ENCODE results near the gene STIM2.
A peak's percentile ranks its signal among the peaks of the same experiment; 100 is the strongest.

The STIM2 gene

DNA sequence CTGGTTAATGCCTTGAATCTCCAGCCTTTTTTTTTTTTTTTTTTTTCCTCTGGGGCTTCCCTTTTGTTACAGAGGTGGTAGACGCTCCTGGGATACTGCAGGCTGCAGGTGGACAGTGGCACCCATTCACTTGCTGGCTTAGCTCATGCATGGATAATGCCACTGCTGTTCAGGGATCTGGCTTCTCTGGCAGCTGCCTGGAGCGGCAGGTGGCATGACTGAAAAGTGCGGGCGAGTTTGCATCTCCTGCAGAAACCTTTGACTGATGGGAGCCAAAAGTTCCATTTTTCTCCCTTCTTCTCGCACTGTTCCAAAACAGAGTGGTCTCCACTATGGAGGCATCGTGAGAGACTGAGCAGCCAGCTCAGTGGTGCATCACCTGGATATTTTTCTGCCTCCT, 5.9 kb upstream of the STIM2 start:
- peaks cover 7% of the 10 kb centered on the region for H3K4me1 ChIP-seq
- no peak overlapping the region for H3K4me3 ChIP-seq
- no peak for DNase-seq (ENCODE audit: low spot score in 2 of 2)
- H3K27me3 ChIP-seq (ENCODE audit: low read depth), result no peaks in the 10 kb centered on the region
- in situ Hi-C loops (cut with MboI; ENCODE audit: low sequenced_read_pairs), result no loop called here
- no peaks in the 10 kb centered on the region for H3K36me3 ChIP-seq (replicated peaks)
- H3K9me3 ChIP-seq, result no peaks in the 10 kb centered on the region

DNA sequence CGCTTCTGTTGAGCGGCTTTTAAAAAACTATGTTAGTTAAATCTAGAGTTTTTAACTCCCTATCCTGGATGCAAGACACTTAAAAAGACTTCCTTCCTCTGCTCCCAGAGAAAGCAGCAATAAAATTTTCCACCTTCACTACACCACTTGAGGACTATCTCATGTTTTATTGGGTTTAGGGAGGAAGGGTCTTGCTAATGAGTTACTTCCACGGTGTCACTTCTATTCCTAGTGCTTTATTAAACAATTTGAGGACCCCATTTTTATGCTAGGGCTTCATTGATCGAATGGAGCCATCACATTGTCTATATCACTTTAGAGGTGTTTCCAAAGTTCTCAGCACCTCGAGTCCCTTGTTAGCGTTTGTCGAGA, 3.7 kb upstream of the STIM2 start:
- H3K27me3 ChIP-seq (ENCODE audit: low read depth), result no peaks in the 10 kb centered on the region
- no peaks in the 10 kb centered on the region for H3K9me3 ChIP-seq
- no peak for DNase-seq (ENCODE audit: low spot score in 2 of 2)
- in situ Hi-C loops (cut with MboI; ENCODE audit: low sequenced_read_pairs), result no loop called here
- peaks cover 11% of the 10 kb centered on the region for H3K4me1 ChIP-seq
- no peaks in the 10 kb centered on the region for H3K36me3 ChIP-seq (replicated peaks)
- H3K4me3 ChIP-seq, result peak overlapping the region; percentile 55

DNA sequence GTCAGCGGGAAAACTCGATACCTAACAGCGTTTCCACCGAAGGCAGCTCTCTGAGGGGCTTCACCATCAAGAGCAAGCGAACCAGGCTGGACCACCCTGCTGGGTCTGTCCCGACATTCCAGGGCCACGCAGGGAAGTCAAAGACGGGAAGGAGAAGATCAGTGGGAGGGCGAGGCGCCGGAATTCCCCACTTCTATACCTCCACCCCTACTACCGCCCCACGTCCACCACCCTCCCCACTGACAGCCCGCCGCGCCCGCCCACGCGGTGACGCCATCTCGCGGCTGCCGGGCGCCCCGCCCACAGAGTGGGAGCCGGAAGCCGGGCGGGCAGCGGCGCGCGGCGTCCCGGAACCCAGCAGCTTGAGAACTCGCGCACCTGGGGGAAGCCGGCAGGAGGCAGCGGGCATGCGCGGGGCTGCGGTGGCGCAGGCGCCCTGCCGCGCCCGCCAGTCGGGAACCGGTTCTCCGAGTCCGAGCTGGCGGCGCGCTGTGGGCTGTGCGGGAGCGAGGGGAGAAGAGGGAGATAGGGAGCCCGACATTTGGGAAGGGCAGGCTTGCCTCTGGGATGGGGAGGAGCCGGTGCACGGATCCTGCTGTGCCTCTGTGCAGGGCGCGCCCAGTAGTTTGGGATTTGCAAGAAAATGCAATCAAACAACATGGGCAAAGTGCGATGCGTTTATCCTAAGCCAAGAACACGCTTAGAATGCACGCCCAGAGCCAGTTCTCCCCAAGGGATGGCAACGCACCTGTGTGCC, 3.2 kb upstream of the STIM2 start:
- peaks cover 11% of the 10 kb centered on the region for H3K4me1 ChIP-seq
- in situ Hi-C loops (cut with MboI; ENCODE audit: low sequenced_read_pairs), result no loop called here
- no peaks in the 10 kb centered on the region for H3K9me3 ChIP-seq
- H3K4me3 ChIP-seq, result peak overlapping the region; percentile 55
- H3K27me3 ChIP-seq (ENCODE audit: low read depth), result no peaks in the 10 kb centered on the region
- no peaks in the 10 kb centered on the region for H3K36me3 ChIP-seq (replicated peaks)
- peak; percentile 70 to 81 for DNase-seq (ENCODE audit: low spot score in 2 of 2)

DNA sequence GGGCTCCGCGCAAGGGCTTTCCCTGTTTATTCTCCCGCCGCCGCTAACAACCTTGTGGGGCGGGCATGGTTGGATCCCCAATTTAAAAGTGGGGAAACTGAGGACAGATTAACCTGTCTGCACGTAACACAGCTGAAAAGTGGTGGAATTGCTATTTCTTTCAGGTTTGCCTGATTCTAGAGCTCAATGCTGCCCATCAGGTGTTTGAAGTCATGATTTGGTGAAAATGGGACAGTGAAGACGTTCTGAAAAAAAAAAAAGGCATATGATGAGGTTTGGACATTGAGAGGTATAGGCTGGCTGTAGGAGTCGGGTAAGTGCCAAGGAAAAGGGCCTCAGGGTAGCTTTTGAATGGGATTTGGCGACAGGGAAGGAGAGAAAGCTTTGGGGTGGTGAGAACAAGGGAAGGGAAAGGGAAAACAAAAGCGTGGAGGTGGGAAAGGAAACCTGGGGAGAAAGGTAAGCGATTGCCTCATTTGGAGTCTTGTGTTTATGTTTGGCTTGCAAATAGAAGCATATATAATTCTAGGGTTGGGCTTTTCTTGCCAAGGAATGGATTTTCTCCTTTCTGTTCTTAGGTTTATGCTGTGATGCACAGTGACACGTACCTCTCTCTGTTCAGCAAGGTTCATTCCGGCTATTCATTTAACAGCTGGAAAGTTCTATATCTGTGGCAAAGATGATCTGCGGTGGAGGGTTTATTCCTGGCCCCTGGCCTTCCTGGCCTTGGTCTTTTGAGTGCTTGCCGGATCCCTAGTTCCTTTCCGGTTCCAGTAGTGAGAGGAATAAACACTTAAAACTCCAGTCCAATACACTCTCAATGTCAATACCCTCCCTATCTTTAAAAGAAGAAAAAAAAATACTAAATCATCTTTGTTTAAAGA, 2.4 kb upstream of the STIM2 start:
- H3K9me3 ChIP-seq, result no peaks in the 10 kb centered on the region
- no peak for DNase-seq (ENCODE audit: low spot score in 2 of 2)
- H3K36me3 ChIP-seq (replicated peaks), result no peaks in the 10 kb centered on the region
- peaks cover 19% of the 10 kb centered on the region for H3K4me1 ChIP-seq
- H3K4me3 ChIP-seq, result peak overlapping the region; percentile 55
- no peaks in the 10 kb centered on the region for H3K27me3 ChIP-seq (ENCODE audit: low read depth)
- in situ Hi-C loops (cut with MboI; ENCODE audit: low sequenced_read_pairs), result no loop called here

DNA sequence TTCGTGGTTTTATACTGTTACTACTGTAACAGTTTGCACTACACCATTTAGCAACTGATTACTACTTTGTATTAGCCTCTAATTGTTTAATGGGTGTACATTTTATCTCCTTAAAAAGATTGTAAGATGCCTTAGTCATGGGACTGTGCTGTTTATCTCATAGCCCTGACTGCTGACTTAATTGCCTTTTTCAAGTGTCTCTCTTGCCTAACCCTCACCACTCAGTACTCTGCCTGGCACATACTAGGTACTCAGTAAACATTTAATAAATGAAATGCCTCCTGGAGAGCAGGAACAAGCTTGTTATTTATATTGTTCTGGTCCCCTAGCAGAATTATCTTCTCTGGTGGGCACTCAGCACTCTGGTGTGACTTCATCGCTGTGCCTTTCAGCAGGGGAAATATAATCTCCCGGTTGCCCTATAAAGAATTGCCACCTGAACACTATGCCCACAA, 1.7 kb upstream of the STIM2 start:
- H3K9me3 ChIP-seq, result no peaks in the 10 kb centered on the region
- in situ Hi-C loops (cut with MboI; ENCODE audit: low sequenced_read_pairs), result no loop called here
- DNase-seq (ENCODE audit: low spot score in 2 of 2), result no peak
- H3K4me1 ChIP-seq, result peaks cover 26% of the 10 kb centered on the region
- no peaks in the 10 kb centered on the region for H3K36me3 ChIP-seq (replicated peaks)
- peak overlapping the region; percentile 55 for H3K4me3 ChIP-seq
- H3K27me3 ChIP-seq (ENCODE audit: low read depth), result no peaks in the 10 kb centered on the region

DNA sequence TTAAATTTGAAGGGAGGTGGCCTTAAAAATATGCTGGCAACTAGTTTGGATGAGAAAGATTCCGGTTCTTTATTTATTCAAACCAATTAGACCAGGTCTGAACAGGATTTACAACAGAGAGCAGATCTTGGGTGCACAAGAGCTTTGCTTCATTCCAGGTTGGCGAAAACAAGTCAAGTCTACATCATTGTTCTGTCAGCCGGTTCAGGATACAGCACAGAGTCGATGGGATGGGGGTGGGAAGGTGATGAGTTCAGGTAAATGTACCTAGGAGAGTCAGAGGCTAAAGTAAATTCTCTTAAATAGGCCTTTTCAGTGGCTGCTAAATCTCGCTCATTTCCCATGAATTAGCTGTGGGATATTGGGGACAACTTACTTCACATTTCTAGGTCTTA, 882 bp upstream of the STIM2 start:
- peaks cover 34% of the 10 kb centered on the region for H3K4me1 ChIP-seq
- no peaks in the 10 kb centered on the region for H3K9me3 ChIP-seq
- no peak for DNase-seq (ENCODE audit: low spot score in 2 of 2)
- in situ Hi-C loops (cut with MboI; ENCODE audit: low sequenced_read_pairs), result no loop called here
- peak overlapping the region; percentile 58 for H3K4me3 ChIP-seq
- H3K36me3 ChIP-seq (replicated peaks), result no peaks in the 10 kb centered on the region
- no peaks in the 10 kb centered on the region for H3K27me3 ChIP-seq (ENCODE audit: low read depth)

DNA sequence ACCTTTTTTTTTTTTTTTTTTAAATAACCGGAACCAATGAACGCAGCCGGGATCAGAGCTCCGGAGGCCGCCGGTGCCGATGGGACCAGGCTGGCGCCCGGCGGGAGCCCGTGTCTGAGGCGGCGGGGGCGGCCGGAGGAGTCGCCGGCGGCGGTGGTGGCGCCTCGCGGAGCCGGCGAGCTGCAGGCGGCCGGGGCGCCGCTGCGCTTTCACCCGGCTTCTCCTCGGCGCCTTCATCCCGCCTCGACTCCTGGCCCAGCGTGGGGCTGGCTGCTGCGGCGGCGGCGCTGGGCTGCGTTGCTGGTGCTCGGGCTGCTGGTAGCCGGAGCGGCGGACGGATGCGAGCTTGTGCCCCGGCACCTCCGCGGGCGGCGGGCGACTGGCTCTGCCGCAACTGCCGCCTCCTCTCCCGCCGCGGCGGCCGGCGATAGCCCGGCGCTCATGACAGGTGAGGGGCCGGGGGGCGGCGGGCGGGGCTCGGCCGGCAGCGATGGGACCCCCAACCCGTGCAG, 337 bp downstream of the STIM2 start:
- Histone ChIP-seq H3K9me3 (no peaks in the 10 kb centered on the region), H3K36me3 (replicated peaks) (no peaks in the 10 kb centered on the region), H3K4me3 (peak overlapping the region; percentile 58), H3K4me1 (peaks cover 37% of the 10 kb centered on the region), H3K27me3 (ENCODE audit: low read depth) (no peaks in the 10 kb centered on the region)
- peak in 1 of 2 experiments; percentile 60 for DNase-seq (ENCODE audit: low spot score in 2 of 2)
- in situ Hi-C loops (cut with MboI; ENCODE audit: low sequenced_read_pairs), result no loop called here

DNA sequence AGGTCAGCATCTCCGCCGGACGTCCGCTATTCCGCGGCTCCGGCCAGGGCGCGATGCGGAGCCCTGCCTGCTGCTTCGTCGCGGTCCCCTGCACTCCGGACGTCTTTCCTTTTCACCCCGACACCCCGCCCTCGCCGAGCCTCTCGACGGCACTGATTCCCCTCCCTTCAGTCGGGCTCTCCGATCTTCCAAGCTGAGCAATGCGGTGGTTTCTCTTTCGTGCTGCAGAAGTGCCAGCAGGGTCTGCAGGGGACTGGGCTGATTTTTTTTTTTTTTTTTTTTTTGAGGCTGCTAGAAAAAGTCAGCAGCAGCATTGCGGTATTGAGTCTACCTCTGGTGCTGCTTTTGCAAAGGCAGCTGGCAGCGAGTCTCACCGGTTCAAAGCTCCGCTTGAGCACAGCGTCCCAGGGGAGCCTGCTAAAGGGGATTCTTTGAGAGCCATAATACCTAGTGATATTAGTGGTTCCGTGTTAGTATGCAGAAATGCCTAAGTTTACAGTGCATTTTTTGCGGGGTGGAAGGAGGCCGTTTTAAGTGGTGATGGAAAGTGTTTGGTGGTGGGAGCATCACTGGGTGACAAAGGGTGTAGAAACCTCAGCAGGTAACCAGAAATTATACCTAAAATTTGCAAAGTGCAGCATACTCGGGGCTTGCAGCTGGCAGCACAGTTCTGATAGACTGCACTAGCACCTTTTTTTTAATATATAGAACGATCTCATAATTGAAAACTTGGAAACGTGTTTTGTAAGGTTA, 969 bp downstream of the STIM2 start:
- peak; percentile 71 to 77 for DNase-seq (ENCODE audit: low spot score in 2 of 2)
- no peaks in the 10 kb centered on the region for H3K27me3 ChIP-seq (ENCODE audit: low read depth)
- no peaks in the 10 kb centered on the region for H3K36me3 ChIP-seq (replicated peaks)
- peaks cover 37% of the 10 kb centered on the region for H3K4me1 ChIP-seq
- H3K9me3 ChIP-seq, result no peaks in the 10 kb centered on the region
- H3K4me3 ChIP-seq, result peak overlapping the region; percentile 58
- in situ Hi-C loops (cut with MboI; ENCODE audit: low sequenced_read_pairs), result no loop called here

DNA sequence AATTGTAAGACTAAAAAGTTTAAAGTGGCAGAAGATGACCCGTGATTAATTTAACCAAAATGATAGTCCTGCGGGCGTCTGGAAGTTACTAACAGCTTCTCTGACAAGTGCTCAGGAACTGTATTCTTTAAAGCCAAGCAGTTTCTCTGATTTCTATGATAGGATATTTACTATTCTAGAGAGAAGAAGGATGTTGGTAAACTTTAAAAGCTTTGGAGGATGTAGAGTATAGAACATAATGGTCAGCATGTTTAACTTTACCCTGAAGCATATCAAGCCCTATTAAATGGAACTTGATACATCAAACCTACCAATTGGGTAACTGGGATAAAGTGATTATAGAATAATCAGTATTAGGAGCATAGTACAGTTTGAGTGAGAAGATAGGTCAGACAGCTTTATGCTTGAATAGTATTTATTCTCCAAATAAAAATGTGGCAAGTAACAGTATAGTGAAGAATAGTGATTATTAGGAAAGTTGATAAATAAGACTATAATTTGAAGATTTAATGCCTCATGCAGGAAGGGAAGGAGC, 1.8 kb downstream of the STIM2 start:
- no peaks in the 10 kb centered on the region for H3K36me3 ChIP-seq (replicated peaks)
- no peaks in the 10 kb centered on the region for H3K27me3 ChIP-seq (ENCODE audit: low read depth)
- no peak for DNase-seq (ENCODE audit: low spot score in 2 of 2)
- in situ Hi-C loops (cut with MboI; ENCODE audit: low sequenced_read_pairs), result no loop called here
- no peaks in the 10 kb centered on the region for H3K9me3 ChIP-seq
- peaks cover 38% of the 10 kb centered on the region for H3K4me1 ChIP-seq
- H3K4me3 ChIP-seq, result peak overlapping the region; percentile 58

DNA sequence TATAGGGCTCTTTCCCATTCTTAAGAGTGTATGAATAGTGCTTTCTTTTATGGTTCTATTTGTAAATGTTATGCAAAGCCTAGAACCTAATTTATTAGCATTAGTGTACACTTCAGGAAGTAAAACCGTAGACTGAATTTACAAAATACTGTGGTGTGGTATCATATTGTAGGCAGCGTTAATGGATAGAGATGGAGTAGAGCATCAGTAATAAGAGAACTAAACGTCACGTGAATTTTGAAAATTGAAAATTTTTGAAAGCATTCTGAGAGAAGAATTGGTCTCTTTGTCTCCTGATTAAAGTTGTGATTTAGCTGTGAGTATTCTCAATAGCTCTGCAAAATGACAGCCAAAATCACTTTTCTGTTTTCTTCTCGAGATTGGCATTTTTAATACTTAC, 2.9 kb downstream of the STIM2 start:
- Histone ChIP-seq H3K9me3 (no peaks in the 10 kb centered on the region), H3K4me1 (peaks cover 46% of the 10 kb centered on the region), H3K27me3 (ENCODE audit: low read depth) (no peaks in the 10 kb centered on the region), H3K36me3 (replicated peaks) (no peaks in the 10 kb centered on the region), H3K4me3 (no peak overlapping the region)
- peak in 1 of 2 experiments; percentile 38 for DNase-seq (ENCODE audit: low spot score in 2 of 2)
- in situ Hi-C loops (cut with MboI; ENCODE audit: low sequenced_read_pairs), result no loop called here

DNA sequence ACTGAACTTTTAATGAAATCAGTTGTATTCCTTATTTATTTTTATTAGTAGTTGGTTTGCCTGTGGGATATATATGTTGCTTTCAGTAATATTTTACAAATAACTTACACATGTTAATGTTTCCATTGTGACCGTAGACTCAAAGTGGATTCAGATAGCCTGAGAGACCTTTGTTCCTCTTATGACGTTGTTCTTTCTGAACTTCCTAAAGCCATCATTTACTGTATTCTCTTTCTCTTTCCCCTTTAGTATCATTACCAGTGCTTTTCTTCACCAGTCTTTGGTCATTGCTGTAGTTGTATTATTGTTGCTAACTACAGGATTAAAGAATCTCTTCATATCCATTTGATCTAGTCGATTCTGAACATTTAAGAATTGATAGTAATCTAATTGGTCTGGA, 4.3 kb downstream of the STIM2 start:
- no peaks in the 10 kb centered on the region for H3K9me3 ChIP-seq
- no peaks in the 10 kb centered on the region for H3K36me3 ChIP-seq (replicated peaks)
- no peak overlapping the region for H3K4me3 ChIP-seq
- in situ Hi-C loops (cut with MboI; ENCODE audit: low sequenced_read_pairs), result no loop called here
- no peak for DNase-seq (ENCODE audit: low spot score in 2 of 2)
- peaks cover 45% of the 10 kb centered on the region for H3K4me1 ChIP-seq
- H3K27me3 ChIP-seq (ENCODE audit: low read depth), result no peaks in the 10 kb centered on the region

DNA sequence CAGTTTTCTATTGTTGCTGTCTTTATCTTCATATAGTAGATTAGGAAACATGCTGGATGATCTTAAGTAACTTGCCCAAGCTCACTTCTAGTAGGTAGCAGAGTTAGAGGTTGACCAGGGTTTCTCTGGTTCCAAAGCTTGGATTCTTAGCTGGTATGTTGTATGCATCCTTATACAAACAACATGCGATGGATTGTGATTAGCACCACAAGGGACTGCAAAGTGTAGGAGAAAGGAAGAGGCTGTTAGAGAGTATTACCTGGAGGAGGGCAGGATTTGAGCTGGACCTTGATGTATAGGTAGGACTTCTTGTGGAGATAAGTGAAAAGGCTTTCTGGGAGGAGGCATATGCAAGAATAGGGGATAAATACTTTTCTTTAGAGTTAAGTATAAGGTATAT, 5.6 kb downstream of the STIM2 start:
- Histone ChIP-seq H3K4me3 (no peak overlapping the region), H3K36me3 (replicated peaks) (no peaks in the 10 kb centered on the region), H3K4me1 (peaks cover 43% of the 10 kb centered on the region), H3K9me3 (no peaks in the 10 kb centered on the region), H3K27me3 (ENCODE audit: low read depth) (no peaks in the 10 kb centered on the region)
- DNase-seq (ENCODE audit: low spot score in 2 of 2), result no peak
- in situ Hi-C loops (cut with MboI; ENCODE audit: low sequenced_read_pairs), result no loop called here

DNA sequence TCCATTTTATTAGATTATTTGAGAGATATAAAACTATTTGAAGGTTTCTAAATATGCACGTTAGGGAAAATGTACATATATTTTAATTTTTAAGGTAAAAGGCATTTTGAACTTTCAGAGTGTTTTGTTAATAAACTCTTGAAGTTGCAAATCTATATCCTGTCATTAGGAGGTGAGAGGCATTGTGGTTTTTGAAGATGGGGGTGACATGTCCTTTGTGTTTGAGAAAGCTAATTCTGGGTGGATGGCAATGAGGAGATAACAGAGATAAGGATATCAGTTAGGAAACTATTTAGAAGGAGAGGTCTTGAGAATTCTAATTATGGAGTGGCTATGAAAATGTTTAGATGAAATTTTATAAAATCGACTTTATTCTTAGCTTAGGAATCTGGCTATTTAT, 6.1 kb downstream of the STIM2 start:
- peaks cover 43% of the 10 kb centered on the region for H3K4me1 ChIP-seq
- no peaks in the 10 kb centered on the region for H3K36me3 ChIP-seq (replicated peaks)
- no peaks in the 10 kb centered on the region for H3K9me3 ChIP-seq
- DNase-seq (ENCODE audit: low spot score in 2 of 2), result no peak
- no peaks in the 10 kb centered on the region for H3K27me3 ChIP-seq (ENCODE audit: low read depth)
- no peak overlapping the region for H3K4me3 ChIP-seq
- in situ Hi-C loops (cut with MboI; ENCODE audit: low sequenced_read_pairs), result no loop called here
